Osteoblast (primary cell): ENCODE measurements around the gene CXCR6. TPM values are rescaled to one million over a fixed set of nuclear protein-coding genes. Genes with fewer than 3 reads are reported as not detected.

Source experiments
- DNase-seq: peaks from one replicate; pipeline ENCODE4 v3.0.0; 2011; ENCODE audit warnings: low spot score, mixed read lengths; ENCODE audit not compliant: insufficient read length; ENCODE audit errors: missing footprints
- H2AFZ ChIP-seq: 2 replicates; pipeline ENCODE4 v1.6.0; 2011; ENCODE audit warnings: mild to moderate bottlenecking, low read length
- H3K27ac ChIP-seq: 2 replicates; pipeline ENCODE4 v1.5.1; 2011; ENCODE audit warnings: mild to moderate bottlenecking, low read depth, low read length, moderate library complexity
- H3K27me3 ChIP-seq: 2 replicates; pipeline ENCODE4 v1.6.0; 2012; ENCODE audit warnings: mild to moderate bottlenecking, control low read depth, inconsistent platforms, low read length, moderate library complexity; ENCODE audit not compliant: insufficient read depth
- H3K36me3 ChIP-seq: 2 replicates; pipeline ENCODE4 v1.5.1; 2011; ENCODE audit warnings: mild to moderate bottlenecking, low read length, control low read depth, moderate library complexity; ENCODE audit not compliant: insufficient read depth
- H3K4me1 ChIP-seq: 2 replicates; pipeline ENCODE4 v1.5.1; 2011; ENCODE audit warnings: mild to moderate bottlenecking, low read length, control low read depth, moderate library complexity; ENCODE audit not compliant: insufficient read depth
- H3K4me2 ChIP-seq: 2 replicates; pipeline ENCODE4 v1.6.0; 2011; ENCODE audit warnings: mild to moderate bottlenecking, low read length; ENCODE audit not compliant: insufficient read depth
- H3K4me3 ChIP-seq: fragments of 200-600 bp; sonication (generic); 3 replicates; pipeline ENCODE4 v1.5.1; 2012; ENCODE audit warnings: mild to moderate bottlenecking, low read length, inconsistent platforms; ENCODE audit not compliant: insufficient read depth
- H3K79me2 ChIP-seq: 2 replicates; pipeline ENCODE4 v1.6.0; 2012; ENCODE audit warnings: mild to moderate bottlenecking, low read length, control low read depth, inconsistent platforms; ENCODE audit not compliant: insufficient read depth
- H3K9me3 ChIP-seq: 2 replicates; pipeline ENCODE4 v1.5.1; 2011; ENCODE audit warnings: low read depth, low read length, control low read depth
- H4K20me1 ChIP-seq: 2 replicates; pipeline ENCODE4 v1.6.0; 2012; ENCODE audit warnings: mild to moderate bottlenecking, low read length, control low read depth; ENCODE audit not compliant: insufficient read depth
- total RNA-seq: library from RNA; depleted of rRNA; stranded (reverse); fragments of >200 nt; gene quantifications from 2 replicates; pipeline ENCODE4 v1.2.3, GENCODE V29; 2012
- TF ChIP-seq, protein P1 (sequence below): IDR thresholded peaks from 2 replicates; pipeline ENCODE4 v1.5.1; 2011; ENCODE audit warnings: mild to moderate bottlenecking, low read depth, low read length, moderate library complexity; ENCODE audit errors: extremely low read depth

Gene CXCR6
- total RNA-seq = not detected in 2 replicates

DNA sequence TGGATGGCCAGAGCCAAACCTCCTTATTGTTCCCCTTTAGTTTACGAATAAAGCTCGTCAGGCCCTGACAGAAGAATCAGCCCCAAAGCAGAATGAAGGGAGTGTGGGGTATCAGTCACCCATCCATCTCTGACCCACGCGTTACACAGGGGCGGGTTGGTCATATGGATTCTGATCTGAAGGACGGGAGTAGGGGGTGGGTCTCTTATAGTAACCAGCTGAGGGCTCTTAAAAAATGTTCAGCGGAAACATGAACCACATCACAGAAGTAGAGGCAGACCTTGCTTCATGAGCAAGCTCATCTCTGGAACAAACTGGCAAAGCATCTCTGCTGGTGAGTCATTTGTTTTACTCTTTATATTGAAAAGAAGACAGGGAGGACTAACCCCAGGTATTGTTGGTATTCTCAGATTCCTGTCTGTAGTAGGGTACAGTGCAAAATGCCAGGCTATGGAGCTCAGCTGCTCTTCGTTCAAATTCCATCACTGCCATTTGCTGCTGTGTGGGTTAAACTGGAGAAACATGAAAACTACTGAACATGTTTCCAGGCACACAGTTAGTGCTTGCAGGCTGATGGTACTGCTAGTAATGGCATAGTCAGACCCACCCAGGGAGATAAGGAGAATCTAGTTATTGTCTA, at the start of gene CXCR6:
TSS of gene CXCR6 (plus strand) at position 258 of the 640 bp plus-strand sequence. CDS start 3,018 bp downstream, outside the sequence.
- Histone ChIP-seq H2AFZ (no peak within 1 kb of the TSS), H4K20me1 (peaks cover 10% of the 10 kb centered on the region), H3K4me2 (no peak within 1 kb of the TSS), H3K9me3 (no peaks in the 10 kb centered on the region), H3K79me2 (no peaks in the 10 kb centered on the region), H3K27me3 (no peaks in the 10 kb centered on the region), H3K4me1 (peaks cover 24% of the 10 kb centered on the region), H3K4me3 (no peak within 1 kb of the TSS), H3K27ac (no peak within 1 kb of the TSS), H3K36me3 (peaks cover 7% of the 10 kb centered on the region)
- TF ChIP-seq, protein P1, sequence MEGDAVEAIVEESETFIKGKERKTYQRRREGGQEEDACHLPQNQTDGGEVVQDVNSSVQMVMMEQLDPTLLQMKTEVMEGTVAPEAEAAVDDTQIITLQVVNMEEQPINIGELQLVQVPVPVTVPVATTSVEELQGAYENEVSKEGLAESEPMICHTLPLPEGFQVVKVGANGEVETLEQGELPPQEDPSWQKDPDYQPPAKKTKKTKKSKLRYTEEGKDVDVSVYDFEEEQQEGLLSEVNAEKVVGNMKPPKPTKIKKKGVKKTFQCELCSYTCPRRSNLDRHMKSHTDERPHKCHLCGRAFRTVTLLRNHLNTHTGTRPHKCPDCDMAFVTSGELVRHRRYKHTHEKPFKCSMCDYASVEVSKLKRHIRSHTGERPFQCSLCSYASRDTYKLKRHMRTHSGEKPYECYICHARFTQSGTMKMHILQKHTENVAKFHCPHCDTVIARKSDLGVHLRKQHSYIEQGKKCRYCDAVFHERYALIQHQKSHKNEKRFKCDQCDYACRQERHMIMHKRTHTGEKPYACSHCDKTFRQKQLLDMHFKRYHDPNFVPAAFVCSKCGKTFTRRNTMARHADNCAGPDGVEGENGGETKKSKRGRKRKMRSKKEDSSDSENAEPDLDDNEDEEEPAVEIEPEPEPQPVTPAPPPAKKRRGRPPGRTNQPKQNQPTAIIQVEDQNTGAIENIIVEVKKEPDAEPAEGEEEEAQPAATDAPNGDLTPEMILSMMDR = no peak
- no peak for DNase-seq

DNA sequence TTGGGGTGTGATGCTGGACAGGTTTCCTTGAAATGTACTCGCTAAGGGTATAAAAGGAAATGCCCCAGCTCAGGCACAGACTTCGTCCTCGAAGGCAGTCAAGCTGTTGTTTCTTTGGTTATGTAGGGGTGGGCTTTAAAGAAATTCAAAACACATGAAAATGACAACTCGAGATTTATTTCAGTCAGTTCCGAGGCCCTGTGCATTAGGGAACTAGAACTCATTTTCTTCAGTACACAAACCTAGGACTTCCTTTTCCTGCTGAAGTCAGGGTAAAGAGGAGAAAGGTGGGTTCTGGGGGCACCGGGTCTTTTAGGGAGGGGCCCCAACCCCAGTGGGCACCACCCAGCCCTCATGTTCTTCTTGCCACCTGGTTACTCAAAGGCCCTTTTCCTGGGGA, 49.2 kb upstream of the CXCR6 start:
- H3K9me3 ChIP-seq = no peaks in the 10 kb centered on the region
- no peak overlapping the region for H3K4me2 ChIP-seq
- H3K4me3 ChIP-seq = no peak overlapping the region
- H3K4me1 ChIP-seq = no peaks in the 10 kb centered on the region
- TF ChIP-seq, protein P1 = no peak
- DNase-seq = no peak
- peaks cover 37% of the 10 kb centered on the region for H3K27me3 ChIP-seq
- H3K36me3 ChIP-seq = no peaks in the 10 kb centered on the region
- no peak overlapping the region for H3K27ac ChIP-seq
- no peak overlapping the region for H2AFZ ChIP-seq
- no peaks in the 10 kb centered on the region for H3K79me2 ChIP-seq
- H4K20me1 ChIP-seq = no peaks in the 10 kb centered on the region

DNA sequence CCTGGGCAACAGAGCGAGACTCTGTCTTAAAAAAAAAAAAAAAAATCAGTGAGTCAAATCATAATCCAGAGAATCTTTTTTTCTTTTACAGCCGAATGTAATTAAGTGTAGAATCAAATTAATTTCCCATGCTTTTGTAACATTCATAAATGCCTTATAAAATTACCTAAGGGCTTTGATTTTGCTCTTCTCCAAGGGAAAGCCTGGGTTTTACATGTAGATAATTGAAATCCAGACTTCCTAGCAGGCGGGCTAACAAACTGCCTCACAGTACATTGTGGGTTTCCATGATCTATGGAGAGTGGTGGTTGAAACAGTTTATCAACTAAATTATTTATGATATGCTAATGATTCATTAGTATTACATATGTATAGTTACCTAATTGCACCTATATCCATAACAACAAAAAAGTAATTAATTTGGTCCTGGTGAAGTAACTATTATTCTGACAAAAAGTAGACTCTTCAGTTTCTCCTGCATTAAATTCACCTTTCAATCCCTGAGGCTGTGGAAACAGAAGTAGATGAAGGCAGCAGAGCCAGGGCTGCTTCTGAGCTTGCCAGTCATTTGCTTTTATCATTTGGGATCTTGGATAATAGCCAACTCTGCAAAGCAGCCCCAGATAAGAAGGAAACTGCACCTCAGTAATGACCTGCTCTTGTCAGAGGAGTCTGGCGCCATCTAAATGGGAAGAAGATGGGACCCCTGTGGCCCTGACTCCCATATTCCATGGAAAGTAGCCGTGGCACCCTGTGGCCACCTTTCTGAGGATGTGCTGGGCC, 47.4 kb upstream of the CXCR6 start:
- Histone ChIP-seq H4K20me1 (no peaks in the 10 kb centered on the region), H3K4me2 (no peak overlapping the region), H2AFZ (no peak overlapping the region), H3K27ac (no peak overlapping the region), H3K9me3 (no peaks in the 10 kb centered on the region), H3K36me3 (no peaks in the 10 kb centered on the region), H3K4me3 (no peak overlapping the region), H3K27me3 (peaks cover 31% of the 10 kb centered on the region), H3K4me1 (no peaks in the 10 kb centered on the region), H3K79me2 (no peaks in the 10 kb centered on the region)
- TF ChIP-seq, protein P1 = no peak
- DNase-seq = no peak

GRCh38 chr3:45896956-45897355, 46.3 kb upstream of the CXCR6 start:
- TF ChIP-seq, protein P1 = no peak
- H2AFZ ChIP-seq = no peak overlapping the region
- H3K4me3 ChIP-seq = no peak overlapping the region
- peaks cover 23% of the 10 kb centered on the region for H3K27me3 ChIP-seq
- H3K79me2 ChIP-seq = no peaks in the 10 kb centered on the region
- H3K27ac ChIP-seq = no peak overlapping the region
- DNase-seq = peak; percentile 76
- no peaks in the 10 kb centered on the region for H3K9me3 ChIP-seq
- no peak overlapping the region for H3K4me2 ChIP-seq
- H3K4me1 ChIP-seq = no peaks in the 10 kb centered on the region
- no peaks in the 10 kb centered on the region for H3K36me3 ChIP-seq
- H4K20me1 ChIP-seq = no peaks in the 10 kb centered on the region
